ENCODE results near the gene TRIP4.
"Not testable (repeated sequence)": the region's sequence is repeated elsewhere in the genome, so short reads cannot be mapped to it uniquely, and the experiment has no call there.

Gene TRIP4

GRCh38 chr15:64387562-64388168, at the start of gene TRIP4:
Gene TRIP4, plus strand, starts transcription at chr15:64387836. Its CDS starts 28 bp downstream, at chr15:64387864.
- POLR2A ChIA-PET (ENCODE audit: low non-redundant PET), result interaction anchor here (0.5 kb wide), 1 partner anchor 90 kb away, joined by 4 read pairs; no protein-coding TSS in a partner anchor

GRCh38 chr15:64340355-64340754, 47.3 kb upstream of the TRIP4 start:
- no peak for TF ChIP-seq CTCF (conservative IDR thresholded peaks at IDR 0.05; ENCODE audit: low read depth)
- no peak overlapping the region for H3K27ac ChIP-seq
- no peak for DNase-seq (ENCODE audit: low spot score)
- ChIA-PET POLR2A (ENCODE audit: low non-redundant PET) (no interaction called here), CTCF (interaction anchor here (0.6 kb wide), 1 partner anchor 44 kb away, joined by 5 read pairs; no protein-coding TSS in a partner anchor)

More at GRCh38 chr15:64387562-64388168, at the start of gene TRIP4:
- CTCF ChIA-PET, result interaction anchor here (0.6 to 0.7 kb wide), 3 partner anchors 156 to 612 kb away, joined by 3 read pairs; no protein-coding TSS in a partner anchor
- DNase-seq (ENCODE audit: low spot score), result peak; percentile 95
- no peak for TF ChIP-seq CTCF (conservative IDR thresholded peaks at IDR 0.05; ENCODE audit: low read depth)
- H3K27ac ChIP-seq, result peak within 1 kb of the TSS; percentile 77

GRCh38 chr15:64341961-64342360, 45.7 kb upstream of the TRIP4 start:
- H3K27ac ChIP-seq, result no peak overlapping the region
- CTCF ChIA-PET, result interaction anchor here (0.9 kb wide), 1 partner anchor 9 kb away, joined by 4 read pairs; no protein-coding TSS in a partner anchor
- no peak for TF ChIP-seq CTCF (conservative IDR thresholded peaks at IDR 0.05; ENCODE audit: low read depth)
- POLR2A ChIA-PET (ENCODE audit: low non-redundant PET), result no interaction called here
- DNase-seq (ENCODE audit: low spot score), result no peak

- no peak for DNase-seq (ENCODE audit: low spot score)
- H3K27ac ChIP-seq, result no peak overlapping the region
- no peak for TF ChIP-seq CTCF (conservative IDR thresholded peaks at IDR 0.05; ENCODE audit: low read depth)
- ChIA-PET CTCF (no interaction called here), POLR2A (ENCODE audit: low non-redundant PET) (no interaction called here)
Measured at GRCh38 chr15:64343222-64343621, 44.4 kb upstream of the TRIP4 start.

- H3K27ac ChIP-seq, result no peak overlapping the region
- POLR2A ChIA-PET (ENCODE audit: low non-redundant PET), result no interaction called here
- CTCF ChIA-PET, result no interaction called here
- no peak for DNase-seq (ENCODE audit: low spot score)
- no peak for TF ChIP-seq CTCF (conservative IDR thresholded peaks at IDR 0.05; ENCODE audit: low read depth)
Measured at GRCh38 chr15:64343841-64344240, 43.8 kb upstream of the TRIP4 start.

GRCh38 chr15:64344651-64345294, 42.9 kb upstream of the TRIP4 start:
- CTCF ChIA-PET, result interaction anchor here (0.7 kb wide), 1 partner anchor 21 kb away, joined by 3 read pairs; no protein-coding TSS in a partner anchor
- POLR2A ChIA-PET (ENCODE audit: low non-redundant PET), result no interaction called here
- no peak for DNase-seq (ENCODE audit: low spot score)
- H3K27ac ChIP-seq, result no peak overlapping the region
- no peak for TF ChIP-seq CTCF (conservative IDR thresholded peaks at IDR 0.05; ENCODE audit: low read depth)

- POLR2A ChIA-PET (ENCODE audit: low non-redundant PET); DNase-seq (ENCODE audit: low spot score); H3K27ac ChIP-seq; CTCF ChIA-PET: not testable (repeated sequence)
Measured at GRCh38 chr15:64346242-64346641, 41.4 kb upstream of the TRIP4 start.

All from RWPE1 (cell line).